ENCODE measurements around the gene TLR6.

The TLR6 gene, protein sequence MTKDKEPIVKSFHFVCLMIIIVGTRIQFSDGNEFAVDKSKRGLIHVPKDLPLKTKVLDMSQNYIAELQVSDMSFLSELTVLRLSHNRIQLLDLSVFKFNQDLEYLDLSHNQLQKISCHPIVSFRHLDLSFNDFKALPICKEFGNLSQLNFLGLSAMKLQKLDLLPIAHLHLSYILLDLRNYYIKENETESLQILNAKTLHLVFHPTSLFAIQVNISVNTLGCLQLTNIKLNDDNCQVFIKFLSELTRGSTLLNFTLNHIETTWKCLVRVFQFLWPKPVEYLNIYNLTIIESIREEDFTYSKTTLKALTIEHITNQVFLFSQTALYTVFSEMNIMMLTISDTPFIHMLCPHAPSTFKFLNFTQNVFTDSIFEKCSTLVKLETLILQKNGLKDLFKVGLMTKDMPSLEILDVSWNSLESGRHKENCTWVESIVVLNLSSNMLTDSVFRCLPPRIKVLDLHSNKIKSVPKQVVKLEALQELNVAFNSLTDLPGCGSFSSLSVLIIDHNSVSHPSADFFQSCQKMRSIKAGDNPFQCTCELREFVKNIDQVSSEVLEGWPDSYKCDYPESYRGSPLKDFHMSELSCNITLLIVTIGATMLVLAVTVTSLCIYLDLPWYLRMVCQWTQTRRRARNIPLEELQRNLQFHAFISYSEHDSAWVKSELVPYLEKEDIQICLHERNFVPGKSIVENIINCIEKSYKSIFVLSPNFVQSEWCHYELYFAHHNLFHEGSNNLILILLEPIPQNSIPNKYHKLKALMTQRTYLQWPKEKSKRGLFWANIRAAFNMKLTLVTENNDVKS

DNA sequence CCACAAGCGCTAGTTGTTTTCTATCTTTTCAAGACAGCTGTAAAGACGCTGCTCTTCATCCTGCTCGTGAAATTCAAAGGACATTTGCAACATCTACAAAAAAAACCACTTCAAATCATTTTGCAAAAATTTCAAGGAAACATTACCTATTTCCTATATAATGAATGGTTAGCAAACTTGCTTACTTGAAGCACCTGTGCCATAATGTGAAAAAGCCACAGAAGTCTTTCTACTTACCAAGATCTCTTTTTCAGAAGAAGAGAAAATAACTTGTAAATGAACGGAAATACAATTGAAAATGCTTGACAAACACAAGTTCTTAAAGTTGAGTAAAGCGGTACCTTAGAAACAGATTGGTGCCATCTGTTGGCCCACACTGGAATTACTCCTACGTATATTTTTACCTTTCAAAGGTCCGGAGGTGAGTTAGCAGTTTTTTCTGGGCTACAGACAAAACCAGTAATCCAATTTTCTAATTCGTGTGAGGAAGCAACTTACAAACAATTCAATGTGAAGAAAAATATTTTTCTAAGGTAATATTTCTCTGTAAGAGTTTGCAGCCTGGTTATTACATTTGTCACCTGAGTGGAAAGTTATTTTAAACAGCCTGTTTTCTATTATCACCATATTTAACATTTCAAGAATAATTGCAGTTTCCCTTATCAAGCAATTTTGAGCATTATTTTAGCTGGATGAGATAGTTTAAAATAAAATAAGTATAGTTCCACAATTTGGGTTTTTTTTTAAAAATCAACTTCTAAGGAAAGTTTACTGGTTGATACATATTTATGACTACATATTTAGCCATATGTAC, at the start of gene TLR6:
TLR6 (minus strand) TSS at position 294 of the 814 bp plus-strand sequence. CDS start 27,344 bp downstream, outside the sequence.
- DNase-seq (ENCODE audit: low spot score) (peak; percentile 52), FAIRE-seq (peak; percentile 5)

DNA sequence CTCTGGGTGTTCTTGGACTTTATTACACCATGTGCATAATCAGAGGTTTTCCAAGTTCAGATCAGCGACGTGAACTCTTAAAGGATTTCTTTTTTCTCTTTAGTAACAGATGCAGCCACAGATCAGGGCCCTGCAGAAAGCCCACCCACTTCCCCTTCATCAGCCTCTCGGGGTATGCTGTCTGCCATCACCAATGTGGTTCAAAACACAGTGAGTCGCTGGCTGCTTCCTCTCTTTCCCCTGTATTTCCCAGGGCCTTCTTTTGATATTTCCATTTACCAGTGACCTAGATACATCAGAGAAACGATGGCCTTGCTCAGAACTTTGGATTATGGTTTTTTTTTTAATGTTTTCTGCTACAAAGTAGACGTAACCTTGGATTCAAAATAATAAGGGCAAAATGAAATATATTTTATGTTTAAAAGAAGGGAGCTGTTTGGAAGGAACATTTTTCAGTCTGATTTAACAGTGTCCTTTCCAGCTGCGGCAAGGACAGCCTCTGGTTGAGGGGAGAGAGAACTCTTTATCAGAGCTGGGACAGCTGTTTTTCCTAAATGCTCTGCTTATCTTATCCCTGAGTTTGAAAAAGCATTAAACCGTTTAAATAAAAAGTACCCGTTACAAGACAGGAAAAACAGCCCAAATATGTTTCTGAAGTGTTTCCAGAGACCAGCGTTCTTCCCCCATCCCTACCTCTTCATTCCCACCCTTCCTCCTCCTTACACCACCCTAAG, 49.2 kb upstream of the TLR6 start:
- FAIRE-seq = no peak

DNA sequence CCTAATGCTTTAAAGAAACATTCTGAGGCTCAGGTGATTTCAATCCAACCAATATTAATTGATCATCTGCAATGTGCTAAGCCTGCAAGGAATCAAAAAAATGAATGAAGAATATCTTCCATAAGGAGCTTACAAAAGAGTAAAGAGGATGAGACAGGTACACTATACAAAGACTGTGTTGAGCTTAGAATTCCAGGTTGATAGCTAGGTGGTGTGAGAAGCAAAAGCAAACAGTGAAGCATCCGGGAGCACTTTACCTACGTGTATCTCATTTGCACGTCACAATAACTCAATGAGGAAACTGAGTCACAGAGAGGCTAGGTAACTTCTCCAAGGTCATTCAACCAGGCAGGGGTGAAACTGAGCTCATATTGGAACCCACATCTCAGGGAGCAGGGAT, 48.1 kb upstream of the TLR6 start:
- FAIRE-seq (no peak), DNase-seq (ENCODE audit: low spot score) (no peak)

More for the DNA sequence above, 49.2 kb upstream of the TLR6 start:
- no peak for DNase-seq (ENCODE audit: low spot score)

DNA sequence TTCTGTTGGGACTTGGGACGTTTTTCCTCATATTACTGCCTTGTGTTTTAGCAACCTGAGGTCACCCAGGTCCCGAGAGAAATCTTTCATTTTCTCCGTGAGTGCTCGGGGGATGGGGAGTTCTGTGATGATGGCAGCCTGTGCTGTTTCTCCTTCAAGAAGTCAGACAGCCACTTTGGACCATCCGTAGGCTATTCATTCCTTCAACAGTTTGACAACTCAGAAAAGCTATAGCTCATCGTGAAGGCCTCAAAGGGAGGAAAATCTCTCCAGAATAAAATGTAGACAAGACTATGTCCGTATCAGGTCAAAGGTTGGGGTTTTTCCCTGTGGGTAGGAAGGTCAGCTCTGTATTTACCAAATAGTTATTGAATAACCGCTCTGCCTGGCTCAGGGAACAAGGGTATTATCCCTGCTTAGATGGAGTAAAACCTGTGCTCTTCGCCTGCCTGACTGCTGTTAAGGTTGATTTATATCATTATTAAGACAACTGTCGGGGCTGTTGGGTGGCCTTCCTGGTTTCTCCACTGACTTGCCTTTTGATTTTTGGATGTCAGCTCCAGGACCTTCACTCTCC, 47.6 kb upstream of the TLR6 start:
- no peak for FAIRE-seq
- no peak for DNase-seq (ENCODE audit: low spot score)

DNA sequence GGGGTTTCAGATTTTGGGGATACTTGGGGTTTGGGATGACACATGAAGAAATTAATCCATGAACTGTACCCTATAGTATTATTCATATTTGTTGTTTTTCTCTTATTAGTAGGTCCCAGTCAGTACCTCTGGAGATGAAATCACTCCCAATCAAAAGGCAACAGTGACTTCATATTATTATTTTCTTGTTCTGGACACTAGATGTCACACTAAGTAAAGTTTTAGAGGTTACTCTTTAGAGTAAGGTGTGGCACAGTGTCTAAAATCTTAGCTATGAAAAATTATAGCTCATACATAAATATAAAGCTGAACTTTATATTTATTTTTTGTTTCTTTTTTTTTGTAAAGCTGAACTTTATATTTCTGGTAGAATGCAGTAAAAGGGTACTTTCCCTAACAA, 46.1 kb upstream of the TLR6 start:
- FAIRE-seq = no peak
- peak; percentile 36 for DNase-seq (ENCODE audit: low spot score)

DNA sequence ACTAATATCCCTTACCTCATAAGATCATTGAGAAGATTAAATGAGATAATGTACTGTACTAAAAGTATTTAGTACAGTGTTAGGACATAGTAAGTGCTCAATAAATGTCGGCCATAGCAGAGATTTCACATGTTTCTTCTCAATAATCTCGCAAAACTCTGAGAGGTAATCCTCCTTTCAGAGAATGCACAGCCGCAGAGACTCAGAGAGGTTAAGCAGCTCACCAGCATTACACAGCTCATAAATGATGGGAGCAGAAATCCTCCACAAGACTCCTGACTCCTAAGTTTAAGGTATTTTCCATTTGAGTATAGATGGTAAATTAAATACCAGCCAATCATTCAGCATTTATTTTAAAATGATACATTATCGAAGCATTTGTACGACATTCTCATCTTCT, 45.6 kb upstream of the TLR6 start:
- DNase-seq (ENCODE audit: low spot score) (no peak), FAIRE-seq (no peak)

DNA sequence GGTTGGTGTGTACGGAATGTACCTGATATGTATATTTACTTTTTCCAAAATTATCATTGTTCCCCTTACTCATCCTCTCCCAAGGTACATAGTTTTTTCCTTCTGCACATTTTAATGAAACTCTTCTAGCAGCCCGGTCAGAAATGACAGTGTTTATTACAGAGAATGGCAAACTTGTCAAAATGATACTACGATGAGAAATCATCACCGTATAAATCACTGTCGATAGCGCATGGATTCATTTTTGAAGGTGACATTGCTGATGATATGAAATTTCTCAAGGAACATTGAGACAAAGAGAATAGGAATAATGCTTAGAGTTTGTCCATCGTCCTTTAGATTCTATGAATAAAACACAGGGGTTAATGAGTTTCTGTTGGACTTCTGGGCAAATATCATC, 41.6 kb upstream of the TLR6 start:
- DNase-seq (ENCODE audit: low spot score) (no peak), FAIRE-seq (no peak)

DNA sequence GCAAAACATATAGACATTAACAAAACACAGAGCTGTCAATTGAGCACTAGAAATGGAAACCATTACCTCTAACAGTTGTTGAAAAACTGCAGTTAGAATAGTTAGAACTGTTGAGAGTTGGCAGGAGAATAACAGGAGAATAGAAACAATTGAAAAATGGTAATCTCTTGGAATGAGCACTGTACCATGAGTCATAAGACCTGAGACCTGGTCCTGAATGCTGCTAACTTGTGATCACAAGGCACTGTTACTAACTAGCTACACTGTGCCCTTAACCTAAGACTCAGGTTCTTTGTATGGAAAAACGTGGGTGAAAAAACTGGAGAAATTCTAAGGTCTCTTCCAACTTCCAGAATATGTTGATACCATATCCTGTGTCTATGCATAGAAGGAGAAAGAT, 40.3 kb upstream of the TLR6 start:
- DNase-seq (ENCODE audit: low spot score) (no peak), FAIRE-seq (no peak)

DNA sequence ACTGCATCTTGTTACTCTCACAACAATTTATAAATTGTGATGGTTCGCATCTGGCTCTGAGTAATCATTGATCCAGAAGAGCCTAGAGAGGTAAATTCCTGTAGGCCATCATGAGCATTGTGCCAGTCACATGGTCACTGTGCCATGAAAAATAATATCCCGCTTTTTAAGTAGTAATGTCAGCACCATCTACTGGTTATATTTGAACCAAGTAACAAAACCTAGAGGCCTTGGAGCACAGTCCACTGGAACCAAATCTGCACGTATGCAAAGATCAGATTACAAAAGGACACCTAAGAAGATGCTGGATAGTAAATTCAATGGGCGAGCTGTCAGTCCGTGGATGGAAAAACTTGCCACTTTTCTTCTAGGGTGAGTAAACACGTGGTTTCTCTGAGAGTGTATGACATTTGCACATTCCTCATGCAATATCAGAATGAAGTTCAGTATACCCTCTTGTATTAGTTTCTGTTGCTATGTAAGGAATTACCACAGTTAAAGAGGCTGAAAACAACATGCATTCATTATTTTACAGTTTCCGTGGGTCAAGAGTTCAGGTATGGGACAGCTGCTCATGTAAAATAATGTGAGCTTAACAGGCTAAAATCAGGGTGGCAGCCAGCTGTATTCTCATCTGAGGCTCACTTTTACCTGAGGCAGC, 37.8 kb upstream of the TLR6 start:
- no peak for FAIRE-seq
- DNase-seq (ENCODE audit: low spot score) = no peak

DNA sequence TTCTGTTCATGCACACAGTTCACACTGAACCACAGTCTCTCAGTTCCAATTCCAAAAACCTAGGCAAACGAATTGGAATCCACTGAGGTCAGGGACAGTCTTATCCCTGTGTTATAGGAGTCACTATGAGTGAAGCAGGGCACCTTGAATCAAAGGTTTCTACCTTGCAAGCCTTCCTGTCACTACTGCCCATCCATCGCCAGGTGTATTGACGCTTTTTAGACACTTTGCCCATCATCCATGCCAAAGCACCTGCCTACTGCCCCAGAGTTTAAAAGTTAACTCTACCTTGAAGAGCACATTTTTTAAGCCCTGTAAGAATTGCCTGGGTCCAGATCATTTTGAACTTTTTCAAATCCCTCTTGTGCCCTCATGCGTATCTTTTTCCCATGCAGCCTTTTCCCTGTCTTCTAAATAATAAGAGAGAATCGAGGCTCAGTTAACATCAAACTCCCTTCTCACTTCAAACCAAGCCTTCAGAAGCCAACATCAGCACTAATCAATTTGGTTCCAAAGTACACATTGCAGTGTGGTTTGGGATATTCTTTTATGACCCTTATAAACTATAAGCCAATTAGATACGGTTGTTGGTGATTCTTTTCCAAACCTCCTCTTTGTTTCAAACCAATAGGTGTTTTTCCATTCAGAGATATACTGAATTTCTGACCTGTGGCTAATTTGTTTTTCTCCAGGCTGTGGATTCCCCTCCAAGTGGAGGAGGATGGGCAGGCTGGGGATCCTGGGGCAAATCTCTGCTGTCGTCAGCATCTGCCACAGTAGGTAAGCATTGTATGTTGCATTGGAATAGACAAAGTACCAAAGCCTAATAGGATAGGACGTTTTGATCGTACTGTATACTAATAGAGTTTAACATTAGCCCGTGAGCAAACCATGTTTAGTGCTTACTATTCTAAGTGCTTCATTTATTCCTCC, 34.7 kb upstream of the TLR6 start:
- peak; percentile 44 for FAIRE-seq

DNA sequence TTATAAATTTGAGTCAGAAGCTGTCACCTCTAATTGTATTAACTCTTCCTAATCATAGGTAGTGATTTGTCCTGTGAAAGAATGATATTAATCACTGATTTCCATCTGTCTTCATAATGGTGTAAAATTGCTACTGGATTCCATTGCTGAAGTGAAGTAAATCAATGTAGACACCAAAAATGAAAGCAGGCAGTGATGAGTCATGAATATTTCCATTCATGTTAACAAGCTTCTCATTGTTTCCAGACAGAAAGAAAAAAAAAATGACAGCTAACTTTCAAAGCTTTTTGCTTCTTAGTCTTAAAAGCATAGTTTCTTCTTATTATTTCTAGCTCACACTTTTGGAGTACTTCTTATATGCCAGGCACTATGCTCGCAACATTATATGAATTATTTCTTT, 32.5 kb upstream of the TLR6 start:
- DNase-seq (ENCODE audit: low spot score) (peak; percentile 77), FAIRE-seq (no peak)

More for the DNA sequence above, 34.7 kb upstream of the TLR6 start:
- no peak for DNase-seq (ENCODE audit: low spot score)

DNA sequence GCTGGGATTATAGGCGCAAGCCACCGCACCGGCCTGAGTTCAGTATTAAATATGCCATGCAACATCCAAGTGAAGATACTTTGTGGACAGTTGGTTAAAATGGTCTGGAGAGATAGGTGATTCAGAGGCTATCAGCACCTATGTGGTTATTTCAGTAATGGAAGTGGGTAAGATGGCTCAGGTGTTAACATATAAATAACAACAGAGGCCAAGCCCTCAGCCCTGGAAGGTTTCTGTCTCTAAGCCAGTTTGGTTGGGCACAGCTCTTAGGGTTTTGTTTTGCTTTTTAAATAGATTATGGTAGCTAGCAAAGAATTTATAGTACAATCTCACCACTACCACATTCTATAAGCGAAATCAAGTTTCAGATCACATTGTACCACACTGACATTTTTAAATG, 27.6 kb upstream of the TLR6 start:
- no peak for FAIRE-seq
- DNase-seq (ENCODE audit: low spot score) = no peak

DNA sequence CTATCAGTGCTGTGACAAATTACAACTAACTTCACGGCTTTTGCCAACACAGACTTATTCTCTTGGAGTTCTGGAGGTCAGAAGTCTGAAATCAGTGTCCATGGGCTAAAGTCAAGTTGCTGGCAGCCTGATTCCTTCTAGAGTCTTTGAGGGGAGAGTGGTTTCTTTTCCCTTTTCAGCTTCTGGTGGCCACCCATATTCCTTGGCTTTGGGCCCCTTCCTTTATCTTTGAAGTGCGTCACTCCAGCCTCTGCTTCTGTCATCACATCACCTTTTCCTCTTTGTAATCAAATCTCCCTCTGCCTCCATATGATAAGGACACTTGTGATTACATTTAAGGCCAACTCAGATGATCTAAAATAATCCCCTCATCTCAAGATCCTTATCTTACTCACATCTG, 20.0 kb upstream of the TLR6 start:
- DNase-seq (ENCODE audit: low spot score) (no peak), FAIRE-seq (no peak)

DNA sequence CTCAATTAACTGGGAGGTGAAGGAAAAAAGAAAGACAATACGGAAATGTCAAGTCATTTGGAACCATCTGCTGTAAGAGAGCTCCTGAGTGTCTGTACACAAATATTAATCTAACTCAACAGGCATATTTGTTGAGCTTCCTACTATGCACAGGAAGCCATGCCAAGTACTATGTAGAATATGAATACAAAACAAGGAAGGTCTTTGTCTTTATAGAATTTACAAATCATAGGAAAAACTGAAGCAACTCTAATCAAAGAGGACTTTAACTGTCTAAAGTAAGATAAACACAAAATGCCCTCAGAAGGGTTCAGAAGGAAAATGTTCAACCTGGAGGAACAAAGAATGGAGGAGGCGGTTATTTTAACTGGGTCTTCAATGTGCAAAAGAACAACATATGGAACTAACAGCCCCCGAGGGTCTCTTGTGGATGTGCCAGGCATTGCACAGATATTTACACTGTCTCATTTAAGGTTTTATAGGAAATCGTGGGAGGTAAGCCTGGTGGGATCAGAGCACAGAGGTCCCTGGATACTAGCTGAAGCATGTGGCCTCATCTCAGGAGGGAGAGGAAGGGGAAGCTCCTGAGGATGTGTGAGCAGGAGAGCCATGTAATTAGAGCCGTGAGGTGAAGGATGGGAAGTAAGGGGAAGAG, 16.8 kb upstream of the TLR6 start:
- FAIRE-seq (no peak), DNase-seq (ENCODE audit: low spot score) (no peak)

DNA sequence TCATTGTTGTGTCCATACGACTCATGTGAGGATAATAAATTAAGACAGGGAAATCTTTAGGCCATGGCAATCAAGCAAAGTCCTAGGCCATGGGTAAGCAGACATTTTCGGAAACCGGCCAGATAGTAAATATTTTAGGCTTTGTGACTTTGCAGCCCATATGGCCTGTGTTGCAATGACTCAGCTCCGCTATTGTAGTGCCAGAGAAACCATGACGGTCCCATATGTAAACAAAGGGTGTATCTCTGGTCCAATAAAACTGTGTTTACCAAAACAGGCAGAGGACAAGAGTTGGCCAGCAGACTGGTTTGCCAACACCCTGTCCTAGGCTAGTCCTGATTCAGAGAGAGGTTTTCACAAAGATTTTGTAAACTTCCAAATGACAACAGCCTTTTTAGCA, 16.0 kb upstream of the TLR6 start:
- DNase-seq (ENCODE audit: low spot score) (no peak), FAIRE-seq (no peak)

DNA sequence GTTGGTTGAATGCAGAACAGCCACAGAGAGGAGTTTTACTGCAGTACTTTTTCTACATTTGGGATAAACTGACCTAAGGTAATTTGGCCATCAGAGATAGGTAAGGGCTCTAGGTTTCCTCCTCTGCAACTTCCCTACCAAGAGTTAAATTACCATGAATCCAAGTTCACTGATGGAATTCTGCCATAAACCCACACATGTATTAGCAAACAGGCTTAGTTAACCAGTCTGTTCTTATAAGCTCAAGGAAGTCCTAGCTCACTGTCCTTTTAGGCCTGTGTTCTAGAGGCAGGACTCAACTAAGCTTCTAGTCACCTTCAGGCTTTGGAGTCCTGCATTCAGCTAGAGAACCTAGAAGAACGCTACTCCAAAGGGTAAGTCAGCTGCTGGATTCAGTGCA, 15.0 kb upstream of the TLR6 start:
- DNase-seq (ENCODE audit: low spot score) = no peak
- no peak for FAIRE-seq

DNA sequence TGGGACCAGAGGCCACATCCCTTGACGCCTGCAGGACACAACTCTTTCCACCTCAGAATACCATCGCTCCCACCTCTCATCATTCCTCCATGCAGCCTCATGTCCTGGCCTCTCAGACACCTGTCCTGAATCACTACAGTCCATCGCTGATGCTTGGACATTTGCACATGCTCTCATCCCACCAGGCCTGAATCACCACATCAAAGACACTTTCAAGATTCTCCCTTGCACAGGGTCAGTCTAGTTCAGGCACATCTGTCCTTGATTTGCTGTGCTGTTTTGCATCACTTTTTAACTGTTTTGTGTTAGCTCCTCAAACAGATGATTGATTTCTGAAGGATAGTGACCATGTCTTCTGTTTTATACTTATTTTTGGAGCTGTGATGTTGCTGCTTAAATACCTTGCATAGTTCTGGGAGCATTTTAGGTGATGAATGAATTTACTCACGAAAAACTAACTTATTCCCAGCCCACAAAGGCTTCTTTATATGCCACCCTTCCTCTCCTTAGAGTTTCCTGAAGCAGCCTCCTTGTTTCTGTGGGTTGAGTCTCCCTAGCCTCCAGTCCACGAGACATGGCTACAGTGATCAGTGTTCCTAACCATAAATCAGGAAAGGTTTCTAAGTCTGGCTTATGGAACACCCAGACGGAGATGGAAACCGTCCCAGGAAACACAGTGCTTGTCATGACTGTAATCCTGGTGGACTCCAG, 13.6 kb upstream of the TLR6 start:
- no peak for FAIRE-seq
- DNase-seq (ENCODE audit: low spot score) = no peak

DNA sequence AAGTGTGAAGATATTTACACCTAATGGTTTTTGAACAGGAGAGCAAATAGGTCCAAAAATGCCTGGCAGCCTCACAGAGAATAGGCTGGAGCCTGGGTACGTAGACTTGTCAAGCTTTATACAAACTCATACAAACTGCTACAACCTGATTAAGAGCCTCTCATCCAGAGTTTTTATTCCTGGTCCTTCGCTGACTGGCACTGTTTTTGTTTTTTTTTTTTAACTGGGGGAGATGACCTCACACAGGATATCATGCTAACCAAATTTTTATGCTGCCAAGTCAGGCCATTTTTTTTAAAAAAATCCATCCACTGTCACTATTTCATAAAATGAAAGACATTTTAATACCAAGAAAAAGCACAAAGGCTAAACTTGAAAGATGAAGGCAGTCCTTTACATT, 12.9 kb upstream of the TLR6 start:
- FAIRE-seq (no peak), DNase-seq (ENCODE audit: low spot score) (no peak)

Data from urothelium cell line (cell line).